HepG2 (cell line): ENCODE measurements around the gene ALDOA. TPM values are rescaled to one million over a fixed set of nuclear protein-coding genes. Genes with fewer than 3 reads are reported as not detected.

ENCODE experiments used
- ETS1 ChIP-seq: sonication (generic); formaldehyde crosslinking; IDR thresholded peaks from 2 replicates; pipeline ENCODE4 v1.4.0; 2020; ENCODE audit warnings: missing genetic modification reagents
- HDAC2 ChIP-seq: sonication (generic); formaldehyde crosslinking; IDR thresholded peaks from 2 replicates; pipeline ENCODE4 v1.4.0; 2020; ENCODE audit warnings: missing genetic modification reagents
- KMT2B ChIP-seq: IDR thresholded peaks from 2 replicates; pipeline ENCODE4 v1.6.1; 2016; ENCODE audit warnings: missing genetic modification reagents, missing compliant biosample characterization
- MBD4 ChIP-seq: IDR thresholded peaks from 2 replicates; pipeline ENCODE4 v1.6.1; 2012; ENCODE audit warnings: low read length, inconsistent platforms, borderline replicate concordance
- MIER2 ChIP-seq: IDR thresholded peaks from 2 replicates; pipeline ENCODE4 v1.6.1; 2016; ENCODE audit warnings: missing biosample characterization, missing genetic modification reagents
- PATZ1 ChIP-seq: sonication (generic); formaldehyde crosslinking; IDR thresholded peaks from 2 replicates; pipeline ENCODE4 v1.4.0; 2020; ENCODE audit warnings: missing genetic modification reagents
- PHF21A ChIP-seq: sonication (generic); formaldehyde crosslinking; IDR thresholded peaks from 2 replicates; pipeline ENCODE4 v1.5.0; 2020; ENCODE audit warnings: mild to moderate bottlenecking, missing genetic modification reagents
- PRDM15 ChIP-seq: sonication (generic); formaldehyde crosslinking; IDR thresholded peaks from 2 replicates; pipeline ENCODE4 v1.4.0; 2020; ENCODE audit warnings: missing genetic modification reagents
- RELA ChIP-seq: sonication (generic); formaldehyde crosslinking; IDR thresholded peaks from 2 replicates; pipeline ENCODE4 v1.4.0; 2020; ENCODE audit warnings: missing genetic modification reagents
- SOX6 ChIP-seq, 2 experiments: fragments of 450-650 bp in 1 of 2; sonication (generic) in 1 of 2; formaldehyde crosslinking in 1 of 2; IDR thresholded peaks; 2 replicates each; pipeline versions ENCODE4 v1.4.0 to v1.6.1; 2017 to 2020; ENCODE audit warnings: antibody characterized with exemption in 1 of 2, mild to moderate bottlenecking in 1 of 2, missing genetic modification reagents in 1 of 2
- THAP8 ChIP-seq: sonication (generic); formaldehyde crosslinking; IDR thresholded peaks from 2 replicates; pipeline ENCODE4 v1.5.1; 2020; ENCODE audit warnings: missing genetic modification reagents, mild to moderate bottlenecking, borderline replicate concordance
- YY1 ChIP-seq: IDR thresholded peaks from 2 replicates; pipeline ENCODE4 v1.6.1; 2011; ENCODE audit warnings: low read length, low read depth, moderate library complexity, mild to moderate bottlenecking; ENCODE audit not compliant: insufficient read depth, insufficient replicate concordance
- ZNF263 ChIP-seq: sonication (generic); formaldehyde crosslinking; IDR thresholded peaks from 2 replicates; pipeline ENCODE4 v1.4.0; 2020; ENCODE audit warnings: missing genetic modification reagents
- ZNF33B ChIP-seq: sonication (generic); formaldehyde crosslinking; IDR thresholded peaks from 2 replicates; pipeline ENCODE4 v1.5.1; 2020; ENCODE audit warnings: mild to moderate bottlenecking, missing genetic modification reagents
- ZNF660 ChIP-seq: sonication (generic); formaldehyde crosslinking; IDR thresholded peaks from 2 replicates; pipeline ENCODE4 v1.5.1; 2020; ENCODE audit warnings: mild to moderate bottlenecking, low read depth, missing genetic modification reagents, borderline replicate concordance
- polyA plus RNA-seq, 8 experiments: library from polyadenylated mRNA; depleted of rRNA in 3 of 8; stranded (reverse) in 7 of 8; unstranded in 1 of 8; fragments of >200 nt; fragmentation: Illumina TruSeq in 4 of 8; extraction: Trizol in 4 of 8; gene quantifications; 2 replicates each; pipeline versions ENCODE4 v1.2.1 to v1.2.3, GENCODE V29; 2011 to 2016; ENCODE audit warnings: low read depth in 4 of 8, missing spikeins in 1 of 8, mixed read lengths in 1 of 8; ENCODE audit not compliant: insufficient read depth in 1 of 8
- total RNA-seq, 5 experiments: library from RNA; depleted of rRNA; stranded (reverse); fragments of >200 nt; fragmentation: Illumina TruSeq; extraction: Trizol; gene quantifications; 2 replicates each; pipeline ENCODE4 v1.2.3, GENCODE V29; 2016; ENCODE audit warnings: low read depth in 1 of 5
- TF ChIP-seq, protein P1 (sequence below): IDR thresholded peaks from 2 replicates; pipeline ENCODE4 v1.6.1; 2016

ALDOA gene
- total and polyA plus RNA-seq, 2 of the 13 experiments (the other 11 are each of a cell fraction or from before 2014, with no cell fraction given): 925 to 1,884 TPM

DNA sequence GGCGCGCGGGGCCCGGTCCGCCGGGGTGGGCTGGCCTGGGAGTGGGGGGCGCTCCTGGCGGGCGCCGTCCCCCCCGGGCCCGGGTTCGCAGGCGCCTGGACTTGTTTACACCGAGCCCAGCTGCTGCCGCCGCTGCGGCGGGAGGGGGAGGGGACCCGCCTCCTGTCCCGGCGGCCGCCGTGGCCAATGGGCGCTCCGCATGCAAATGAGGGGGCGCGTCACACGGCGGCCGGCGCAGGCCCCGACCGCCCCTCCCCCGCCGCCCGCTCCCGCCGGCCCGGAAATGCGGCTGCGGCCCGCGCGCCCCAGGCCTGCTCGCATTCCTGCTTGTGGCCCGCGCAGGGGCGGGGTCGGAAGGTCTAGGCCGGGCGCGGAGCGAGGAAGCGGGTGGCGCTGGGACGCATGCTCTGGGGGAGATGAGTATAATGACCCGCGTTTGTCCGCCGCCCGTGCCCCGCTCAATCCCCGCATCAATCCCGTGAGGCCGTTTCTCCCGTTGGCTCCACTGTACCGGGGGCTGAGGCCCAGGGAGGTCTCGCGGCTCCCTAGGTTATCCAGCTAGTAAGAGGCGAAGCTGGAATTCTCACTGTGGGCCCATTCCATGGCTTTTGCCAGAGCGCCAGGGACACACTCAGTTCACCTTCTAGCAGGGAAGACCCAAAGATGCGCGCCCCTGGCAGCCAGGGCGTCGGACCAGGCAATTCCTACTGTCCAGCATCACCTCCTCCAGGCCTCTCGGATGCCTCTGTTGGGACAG lies 30.7 kb downstream of the ALDOA start, which contains the start of gene YPEL3 (continued):
- TF ChIP-seq ZNF660 (CRISPR knock-in tag) (no peak), MIER2 (CRISPR knock-in tag) (0 out of 2 replicates have a peak, but pooled peaks have one; percentile 49), KMT2B (CRISPR knock-in tag) (peak; percentile 44; the same call in 1 of the 2 replicates), MBD4 (no peak), SOX6 (IDR thresholded peaks at IDR 0.05) (no peak), SOX6 (CRISPR knock-in tag; IDR thresholded peaks at IDR 0.05) (peak; percentile 65), HDAC2 (CRISPR knock-in tag) (peak; percentile 34; the same call in 1 of the 2 replicates), PHF21A (CRISPR knock-in tag) (peak; percentile 61), PRDM15 (CRISPR knock-in tag) (no peak), ZNF263 (no peak), THAP8 (CRISPR knock-in tag) (no peak; the same call in 1 of the 2 replicates), RELA (CRISPR knock-in tag) (no peak; the same call in 1 of the 2 replicates), PATZ1 (CRISPR knock-in tag) (peak; percentile 84; the same call in 1 of the 2 replicates), YY1 (no peak), ETS1 (CRISPR knock-in tag) (no peak), ZNF33B (CRISPR knock-in tag) (no peak)
- TF ChIP-seq, protein P1, sequence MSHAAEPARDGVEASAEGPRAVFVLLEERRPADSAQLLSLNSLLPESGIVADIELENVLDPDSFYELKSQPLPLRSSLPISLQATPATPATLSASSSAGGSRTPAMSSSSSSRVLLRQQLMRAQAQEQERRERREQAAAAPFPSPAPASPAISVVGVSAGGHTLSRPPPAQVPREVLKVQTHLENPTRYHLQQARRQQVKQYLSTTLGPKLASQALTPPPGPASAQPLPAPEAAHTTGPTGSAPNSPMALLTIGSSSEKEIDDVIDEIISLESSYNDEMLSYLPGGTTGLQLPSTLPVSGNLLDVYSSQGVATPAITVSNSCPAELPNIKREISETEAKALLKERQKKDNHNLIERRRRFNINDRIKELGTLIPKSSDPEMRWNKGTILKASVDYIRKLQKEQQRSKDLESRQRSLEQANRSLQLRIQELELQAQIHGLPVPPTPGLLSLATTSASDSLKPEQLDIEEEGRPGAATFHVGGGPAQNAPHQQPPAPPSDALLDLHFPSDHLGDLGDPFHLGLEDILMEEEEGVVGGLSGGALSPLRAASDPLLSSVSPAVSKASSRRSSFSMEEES (CRISPR knock-in tag): peak; percentile 59; the same call in 1 of the 2 replicates
